Upper lobe of left lung (tissue), 6 donors: ENCODE measurements around the gene LMTK3. TPM values are rescaled to one million over a fixed set of nuclear protein-coding genes. Genes with fewer than 3 reads are reported as not detected.
A peak's percentile ranks its signal among the peaks of the same experiment; 100 is the strongest.

Experiments
- ATAC-seq, 2 donors: fragments of 200-7000 bp; cut with Tn5 transposase; one replicate each; pipeline ENCODE4 v1.9.1; 2022; ENCODE audit warnings: mild to moderate bottlenecking in 2 of 2, moderate library complexity in 2 of 2; ENCODE audit not compliant: low FRiP score in 2 of 2
- DNase-seq, 2 donors: peaks; one replicate each; pipeline ENCODE4 v3.0.0-alpha.2; 2019 to 2020
- H3K27ac ChIP-seq, 4 donors: fragments of 200-600 bp; sonication (generic); one replicate each; pipeline ENCODE4 v1.5.1; 2016 to 2019
- H3K27me3 ChIP-seq, 4 donors: fragments of 200-600 bp; sonication (generic); one replicate each; pipeline ENCODE4 v1.5.1; 2017 to 2019
- H3K36me3 ChIP-seq, 4 donors: fragments of 200-600 bp; sonication (generic); one replicate each; pipeline ENCODE4 v1.5.1; 2016 to 2019
- H3K4me1 ChIP-seq, 4 donors: fragments of 200-600 bp; sonication (generic); one replicate each; pipeline ENCODE4 v1.5.1; 2018 to 2019
- H3K4me3 ChIP-seq, 4 donors: fragments of 200-600 bp; sonication (generic); one replicate each; pipeline ENCODE4 v1.5.1; 2017 to 2019; ENCODE audit warnings: mild to moderate bottlenecking in 2 of 4, moderate library complexity in 1 of 4
- H3K9me3 ChIP-seq, 4 donors: fragments of 200-600 bp; sonication (generic); one replicate each; pipeline ENCODE4 v1.5.1; 2018 to 2019
- EP300 ChIP-seq, 4 donors: sonication (generic); formaldehyde crosslinking; IDR thresholded peaks; one replicate each; pipeline ENCODE4 v1.5.1; 2017; ENCODE audit warnings: antibody characterized with exemption in 4 of 4, control low read depth in 2 of 4
- POLR2A ChIP-seq, 4 donors: fragments of 450-650 bp; IDR thresholded peaks; one replicate each; pipeline ENCODE4 v1.5.1; 2016 to 2017; ENCODE audit warnings: antibody characterized with exemption in 4 of 4, mild to moderate bottlenecking in 2 of 4
- POLR2AphosphoS5 ChIP-seq, 2 donors: sonication (generic); formaldehyde crosslinking; IDR thresholded peaks; one replicate each; pipeline ENCODE4 v1.5.1; 2017; ENCODE audit warnings: antibody characterized with exemption in 2 of 2
- WGBS, 2 donors: methylation state at CpG; one replicate each; pipeline ENCODE4 v1.1.5; 2017 to 2018; 5-methylcytosine and 5-hydroxymethylcytosine counted together
- total RNA-seq, 6 donors: library from RNA; depleted of rRNA in 4 of 6; stranded (reverse); fragments of >200 nt in 4 of 6; gene quantifications; one replicate each; pipeline versions ENCODE4 v1.1.0 to v1.2.1, GENCODE V29; 2016 to 2021
- TF ChIP-seq, protein P1 (sequence below), 6 experiments: fragments of 450-650 bp in 4 of 6; fragments of 200-600 bp in 2 of 6; sonication (generic) in 2 of 6; IDR thresholded peaks; one replicate each; pipeline ENCODE4 v1.5.1; 2016 to 2019; ENCODE audit warnings: antibody characterized with exemption in 6 of 6
- donor health status: DM: no; HTN: no; CAD: no; lungs with moderate emphysema.
- donor health status: DM: no; HTN: yes; CAD: no; lungs with severe emphysema.

The LMTK3 gene
- total RNA-seq, 6 donors from 2014 or later: 4.9 to 45.1 (median 13.1) TPM

DNA sequence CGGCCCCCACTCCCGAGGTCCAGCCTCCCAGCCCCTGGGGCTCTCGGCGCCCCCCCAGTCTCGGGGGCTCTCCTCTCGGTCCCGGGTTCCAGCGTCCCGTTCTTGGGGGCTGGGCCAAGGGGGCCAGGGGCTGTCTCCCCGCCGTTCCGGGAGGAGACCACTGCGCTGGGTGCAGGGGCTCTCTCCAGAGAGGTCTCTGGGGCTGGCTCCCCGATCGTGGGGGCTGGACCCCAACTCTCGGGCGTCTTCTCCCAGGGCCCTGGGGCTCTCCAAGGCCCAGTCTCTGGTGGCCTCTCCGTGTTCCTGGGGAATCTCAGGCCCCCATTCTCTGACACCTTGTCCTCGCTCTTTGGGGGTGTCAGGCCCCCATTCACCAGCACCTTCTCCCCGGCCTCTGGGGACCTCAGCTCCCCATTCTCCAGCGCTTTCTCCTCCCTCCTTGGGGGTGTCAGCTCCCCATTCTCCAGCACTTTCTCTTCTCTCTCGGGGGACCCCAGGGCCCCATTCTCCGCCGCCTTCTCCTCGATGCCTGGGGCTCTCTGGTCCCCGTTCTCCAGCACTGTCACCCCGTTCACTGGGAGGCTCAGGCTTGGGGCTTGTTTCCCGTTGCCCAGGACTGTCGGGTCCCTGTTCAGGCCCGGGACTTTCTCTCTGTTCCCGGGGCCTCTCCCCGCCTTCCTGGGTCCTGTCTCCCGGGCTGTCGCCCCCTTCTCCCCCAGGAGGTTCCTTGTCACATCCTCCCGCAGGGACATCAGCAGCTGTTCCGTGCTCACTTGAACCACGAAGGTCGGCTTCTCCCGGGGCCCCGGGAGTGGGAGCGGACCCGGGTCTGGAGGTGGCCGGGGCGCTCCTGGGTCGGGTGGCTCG is 13.7 kb downstream of the LMTK3 start:
- Histone ChIP-seq H3K27me3 (peaks cover 0 to 20% (median 6%) of the 10 kb centered on the region in 4 donors), H3K9me3 (no peaks in the 10 kb centered on the region), H3K4me3 (peak overlapping the region in 1 of 4 donors; percentile 22), H3K36me3 (no peaks in the 10 kb centered on the region), H3K4me1 (peaks cover 14 to 44% (median 36%) of the 10 kb centered on the region in 4 donors), H3K27ac (no peak overlapping the region)
- no peak for ATAC-seq
- no peak for DNase-seq
- 72 to 77% methylated on average over 31 to 43 of the region's 46 CpGs for WGBS, 2 donors
- TF ChIP-seq EP300 (IDR thresholded peaks at IDR 0.05) (no peak), POLR2AphosphoS5 (IDR thresholded peaks at IDR 0.05) (no peak), POLR2A (IDR thresholded peaks at IDR 0.05) (no peak)
- TF ChIP-seq, protein P1, sequence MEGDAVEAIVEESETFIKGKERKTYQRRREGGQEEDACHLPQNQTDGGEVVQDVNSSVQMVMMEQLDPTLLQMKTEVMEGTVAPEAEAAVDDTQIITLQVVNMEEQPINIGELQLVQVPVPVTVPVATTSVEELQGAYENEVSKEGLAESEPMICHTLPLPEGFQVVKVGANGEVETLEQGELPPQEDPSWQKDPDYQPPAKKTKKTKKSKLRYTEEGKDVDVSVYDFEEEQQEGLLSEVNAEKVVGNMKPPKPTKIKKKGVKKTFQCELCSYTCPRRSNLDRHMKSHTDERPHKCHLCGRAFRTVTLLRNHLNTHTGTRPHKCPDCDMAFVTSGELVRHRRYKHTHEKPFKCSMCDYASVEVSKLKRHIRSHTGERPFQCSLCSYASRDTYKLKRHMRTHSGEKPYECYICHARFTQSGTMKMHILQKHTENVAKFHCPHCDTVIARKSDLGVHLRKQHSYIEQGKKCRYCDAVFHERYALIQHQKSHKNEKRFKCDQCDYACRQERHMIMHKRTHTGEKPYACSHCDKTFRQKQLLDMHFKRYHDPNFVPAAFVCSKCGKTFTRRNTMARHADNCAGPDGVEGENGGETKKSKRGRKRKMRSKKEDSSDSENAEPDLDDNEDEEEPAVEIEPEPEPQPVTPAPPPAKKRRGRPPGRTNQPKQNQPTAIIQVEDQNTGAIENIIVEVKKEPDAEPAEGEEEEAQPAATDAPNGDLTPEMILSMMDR (IDR thresholded peaks at IDR 0.05): no peak

DNA sequence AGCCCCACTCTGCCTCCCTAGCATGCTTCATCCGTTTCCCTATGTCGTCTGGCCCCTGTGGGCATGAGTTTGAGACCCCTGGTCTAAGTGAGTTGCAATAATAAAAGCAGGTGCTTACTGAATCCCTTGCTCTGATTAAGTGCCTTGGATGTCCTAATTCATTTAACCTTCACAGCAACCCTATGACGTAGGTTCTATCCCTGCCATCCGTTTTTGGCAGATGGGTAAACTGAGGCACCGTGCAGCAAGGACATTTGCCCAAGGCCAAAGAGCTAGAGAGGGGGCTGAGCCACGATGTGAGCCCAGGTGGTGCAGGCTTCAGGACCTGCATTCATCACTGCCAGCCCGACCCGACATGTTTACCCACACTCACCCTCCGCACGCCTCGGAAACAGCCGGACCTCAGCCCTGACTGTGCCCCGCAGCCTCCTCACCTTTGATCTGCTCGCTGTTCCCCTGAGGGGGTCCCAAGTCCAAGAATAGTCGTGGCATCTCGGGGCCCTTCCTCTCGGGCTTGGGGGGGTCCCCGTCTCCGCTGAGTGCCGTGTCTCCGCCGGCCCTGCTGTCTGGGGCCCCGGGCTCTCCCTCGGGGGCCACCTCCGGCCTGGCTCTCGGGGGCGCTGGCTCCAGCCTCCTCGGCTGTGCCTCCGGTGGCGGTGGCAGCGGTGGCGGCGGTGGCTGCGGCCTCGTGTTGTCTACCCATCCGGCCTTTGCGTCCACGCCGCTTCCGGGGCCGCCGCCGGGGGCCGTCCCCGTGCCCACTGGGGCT is 14.5 kb downstream of the LMTK3 start:
- Histone ChIP-seq H3K27ac (no peak overlapping the region), H3K4me1 (peaks cover 14 to 49% (median 39%) of the 10 kb centered on the region in 4 donors), H3K4me3 (peak overlapping the region in 1 of 4 donors; percentile 22), H3K27me3 (peaks cover 0 to 20% (median 6%) of the 10 kb centered on the region in 4 donors), H3K36me3 (no peaks in the 10 kb centered on the region), H3K9me3 (no peaks in the 10 kb centered on the region)
- peak in 1 of 2 donors; percentile 87 for DNase-seq
- 78 to 81% methylated on average over 16 to 41 of the region's 45 CpGs for WGBS, 2 donors
- ATAC-seq: no peak
- TF ChIP-seq, protein P1 (IDR thresholded peaks at IDR 0.05): no peak
- TF ChIP-seq POLR2A (IDR thresholded peaks at IDR 0.05) (peak in 1 of 4 donors; percentile 23), EP300 (IDR thresholded peaks at IDR 0.05) (no peak), POLR2AphosphoS5 (IDR thresholded peaks at IDR 0.05) (no peak)

DNA sequence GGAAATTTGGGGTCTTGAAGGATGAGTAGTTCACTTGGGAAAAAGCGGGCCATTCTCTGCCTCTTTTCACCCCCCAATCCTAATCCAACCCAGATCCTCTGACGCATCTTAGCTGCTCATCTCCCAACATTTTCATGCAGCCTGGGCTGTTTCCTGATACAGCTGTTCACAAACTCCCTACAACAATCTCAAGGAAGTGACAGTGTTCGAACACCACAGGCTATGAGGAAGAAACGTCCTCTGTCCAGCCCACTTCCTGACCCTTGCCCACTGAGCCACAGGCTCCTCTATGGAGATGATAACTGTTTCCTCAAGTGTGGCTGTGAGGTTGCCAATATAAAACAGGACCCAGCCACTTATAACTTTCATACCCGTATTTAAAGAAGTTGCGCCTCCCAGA is 16.2 kb downstream of the LMTK3 start:
- H3K4me1 ChIP-seq: peaks cover 24 to 53% (median 42%) of the 10 kb centered on the region in 4 donors
- DNase-seq: no peak
- TF ChIP-seq POLR2AphosphoS5 (IDR thresholded peaks at IDR 0.05) (no peak), EP300 (IDR thresholded peaks at IDR 0.05) (no peak), POLR2A (IDR thresholded peaks at IDR 0.05) (no peak)
- TF ChIP-seq, protein P1 (IDR thresholded peaks at IDR 0.05): no peak
- H3K4me3 ChIP-seq: no peak overlapping the region
- H3K27me3 ChIP-seq: peaks cover 0 to 29% (median 6%) of the 10 kb centered on the region in 4 donors
- no peaks in the 10 kb centered on the region for H3K36me3 ChIP-seq
- WGBS, 2 donors: 54 to 55% methylated on average over 6 of the region's 6 CpGs
- H3K9me3 ChIP-seq: no peaks in the 10 kb centered on the region
- ATAC-seq: no peak
- H3K27ac ChIP-seq: peak overlapping the region in 1 of 4 donors; percentile 16

DNA sequence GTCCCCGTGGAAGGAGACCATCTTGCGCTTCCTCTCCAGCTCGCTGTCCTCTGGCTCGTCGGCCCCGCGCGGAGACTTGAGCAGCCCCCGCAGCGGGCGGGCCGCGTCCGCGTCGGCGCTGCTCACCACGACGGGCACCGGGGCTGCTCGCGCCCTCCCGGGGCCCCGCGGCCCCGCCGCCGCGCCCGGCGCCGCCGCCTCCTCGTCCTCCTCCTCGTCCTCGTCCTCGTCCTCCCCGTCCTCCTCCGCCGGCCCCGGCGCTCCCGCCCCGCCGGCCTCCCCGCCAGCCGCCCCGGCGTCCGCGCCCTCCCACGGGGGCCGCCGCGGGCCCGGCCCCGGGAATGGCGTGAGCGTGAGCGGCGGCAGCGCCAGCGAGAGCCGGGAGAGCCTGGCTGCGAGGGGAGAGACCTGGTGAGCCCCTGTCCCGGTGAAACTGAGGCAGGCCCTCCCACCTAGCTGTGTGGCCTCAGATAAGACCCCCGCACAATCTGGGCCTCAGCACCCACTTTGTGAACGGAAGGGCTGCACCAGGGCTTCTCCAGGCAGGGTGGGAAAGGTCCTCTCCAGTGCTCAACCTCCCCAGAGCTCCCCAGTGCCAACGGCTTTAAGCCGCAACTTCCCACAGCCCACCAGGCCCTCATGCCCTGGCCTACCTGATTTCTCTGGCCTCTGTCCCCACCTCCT is 17.8 kb downstream of the LMTK3 start:
- H3K4me3 ChIP-seq: peak overlapping the region in 3 of 4 donors; percentile 54 to 67 (median 60)
- DNase-seq: no peak
- no peak for TF ChIP-seq POLR2A (IDR thresholded peaks at IDR 0.05)
- peaks cover 24 to 53% (median 41%) of the 10 kb centered on the region in 4 donors for H3K4me1 ChIP-seq
- no peaks in the 10 kb centered on the region for H3K9me3 ChIP-seq
- WGBS, 2 donors: 5 to 51% methylated on average over 2 to 32 of the region's 70 CpGs
- H3K27me3 ChIP-seq: peaks cover 0 to 14% (median under 1%) of the 10 kb centered on the region in 4 donors
- no peaks in the 10 kb centered on the region for H3K36me3 ChIP-seq
- peak overlapping the region; percentile 69 to 87 (median 73) for H3K27ac ChIP-seq
- ATAC-seq: peak in 1 of 2 donors; percentile 15
